Caco-2 (cell line): ENCODE results near the gene TEX54. TPM values are rescaled to one million over a fixed set of nuclear protein-coding genes. Genes with fewer than 3 reads are reported as not detected.

Experiments
- BruUV-seq: library from RNA; stranded (reverse); fragments of 400-500 nt; replicated peaks from 2 replicates; lab custom pipeline; 2021; lab: Mats Ljungman, UMichigan
- CTCF ChIA-PET: fragments of 300-600 bp; sonication (Branson Sonifier 250); formaldehyde crosslinking; loops from one replicate; lab custom pipeline; 2022; ENCODE audit warnings: antibody characterized with exemption; lab: Charles Lee
- POLR2A ChIA-PET: fragments of 300-600 bp; sonication (Branson Sonifier 250); formaldehyde crosslinking; loops from one replicate; lab custom pipeline; 2022; ENCODE audit warnings: antibody characterized with exemption; lab: Charles Lee
- DNase-seq, 2 experiments: peaks; one replicate each; pipeline versions ENCODE4 v3.0.0 to v3.0.0-alpha.2; 2020 to 2022
- H3K27me3 ChIP-seq: replicated peaks from 2 replicates; pipeline ENCODE4 v1.6.0; 2011; ENCODE audit warnings: low read length; ENCODE audit not compliant: control insufficient read depth, insufficient read depth
- H3K36me3 ChIP-seq: 2 replicates; pipeline ENCODE4 v1.5.1; 2011; ENCODE audit warnings: low read length; ENCODE audit not compliant: control insufficient read depth, insufficient read depth
- H3K4me1 ChIP-seq: fragments of 250-450 bp; sonication (Bioruptor Pico); 2 replicates; pipeline ENCODE4 v1.5.1; 2020; ENCODE audit warnings: mild to moderate bottlenecking
- H3K4me3 ChIP-seq: 2 replicates; pipeline ENCODE4 v1.5.1; 2011; ENCODE audit warnings: low read depth, mild to moderate bottlenecking, control low read depth, low read length
- H3K9me3 ChIP-seq: fragments of 250-450 bp; sonication (Bioruptor Pico); 2 replicates; pipeline ENCODE4 v1.5.1; 2020; ENCODE audit warnings: mild to moderate bottlenecking, moderate library complexity
- H3K27ac Mint-ChIP-seq: one replicate; pipeline ENCODE4 v1.8.0; 2022; ENCODE audit warnings: mixed read lengths; ENCODE audit not compliant: unreplicated experiment
- H3K27me3 Mint-ChIP-seq: one replicate; pipeline ENCODE4 v1.8.0; 2022; ENCODE audit warnings: mixed read lengths; ENCODE audit not compliant: insufficient read depth, unreplicated experiment
- H3K36me3 Mint-ChIP-seq: one replicate; pipeline ENCODE4 v1.8.0; 2022; ENCODE audit warnings: mild to moderate bottlenecking, mixed read lengths; ENCODE audit not compliant: insufficient read depth, unreplicated experiment
- H3K4me1 Mint-ChIP-seq: one replicate; pipeline ENCODE4 v1.8.0; 2022; ENCODE audit warnings: low read depth, mixed read lengths; ENCODE audit not compliant: unreplicated experiment
- H3K4me3 Mint-ChIP-seq: one replicate; pipeline ENCODE4 v1.8.0; 2022; ENCODE audit warnings: mild to moderate bottlenecking, moderate library complexity, mixed read lengths; ENCODE audit not compliant: unreplicated experiment
- H3K9me3 Mint-ChIP-seq: one replicate; pipeline ENCODE4 v1.8.0; 2022; ENCODE audit warnings: mixed read lengths; ENCODE audit not compliant: unreplicated experiment
- CTCF ChIP-seq, 2 experiments: fragments of 200-600 bp in 1 of 2; IDR thresholded peaks; 1 replicate in 1 of 2; 2 replicates in 1 of 2; pipeline versions ENCODE4 v1.5.1 to v1.8.0; 2011 to 2022; ENCODE audit warnings: antibody characterized with exemption in 1 of 2, control low read depth in 1 of 2, inconsistent platforms in 1 of 2, low read depth in 1 of 2, low read length in 1 of 2, mild to moderate bottlenecking in 1 of 2, moderate library complexity in 1 of 2; ENCODE audit not compliant: insufficient read depth in 1 of 2, severe bottlenecking in 1 of 2, unreplicated experiment in 1 of 2
- intact Hi-C: fragments of 100-400 bp; cut with micrococcal nuclease; formaldehyde crosslinking; loops from one replicate; pipeline ENCODE4 v1.10.0; 2022; ENCODE audit not compliant: unreplicated experiment
- total RNA-seq: library from RNA; stranded (reverse); gene quantifications from 2 replicates; pipeline ENCODE4 v1.2.3, GENCODE V29; 2022

TEX54 gene
- total RNA-seq, 1 experiment from 2014 or later = 0.95 TPM

GRCh38 chr11:62850911-62851806 lies 18.5 kb upstream of the TEX54 start:
- Histone ChIP-seq H3K27me3 (no peaks in the 10 kb centered on the region), H3K36me3 (peaks cover 13% of the 10 kb centered on the region), H3K9me3 (no peaks in the 10 kb centered on the region), H3K4me3 (no peak overlapping the region), H3K4me1 (peaks cover 30% of the 10 kb centered on the region)
- Mint-ChIP-seq H3K4me1 (peaks cover 15% of the 10 kb centered on the region), H3K4me3 (peak overlapping the region; percentile 77), H3K9me3 (no peaks in the 10 kb centered on the region), H3K27ac (peak overlapping the region; percentile 85), H3K36me3 (peaks cover 96% of the 10 kb centered on the region), H3K27me3 (no peaks in the 10 kb centered on the region)
- POLR2A ChIA-PET = interaction anchor here (0.7 to 3.0 kb wide), 7 partner anchors 10 to 60 kb away, joined by 3 to 17 read pairs (median 5); partner anchors contain the start of genes SLC3A2 and TEX54
- peak; percentile 49 to 71 for DNase-seq
- TF ChIP-seq CTCF (IDR thresholded peaks at IDR 0.05; ENCODE audit: insufficient read depth in 1 of 2, low read depth in 1 of 2, low read length in 1 of 2, severe bottlenecking in 1 of 2, unreplicated experiment in 1 of 2) = no peak
- no TSS peak for BruUV-seq
- intact Hi-C loops = loop anchor here (1.0 to 10.0 kb wide), 2 partner anchors 9 to 126 kb away; partner anchors contain the start of genes HNRNPUL2 and TTC9C
- CTCF ChIA-PET = interaction anchor here (0.5 kb wide), 1 partner anchor 11 kb away, joined by 4 read pairs; no protein-coding TSS in a partner anchor

GRCh38 chr11:62847767-62848314 lies 15.2 kb upstream of the TEX54 start:
- TF ChIP-seq CTCF (IDR thresholded peaks at IDR 0.05; ENCODE audit: insufficient read depth in 1 of 2, low read depth in 1 of 2, low read length in 1 of 2, severe bottlenecking in 1 of 2, unreplicated experiment in 1 of 2) = no peak
- H3K36me3 Mint-ChIP-seq = peaks cover 75% of the 10 kb centered on the region
- Histone ChIP-seq H3K4me3 (no peak overlapping the region), H3K36me3 (peaks cover 3% of the 10 kb centered on the region), H3K4me1 (peaks cover 15% of the 10 kb centered on the region), H3K9me3 (no peaks in the 10 kb centered on the region), H3K27me3 (no peaks in the 10 kb centered on the region)
- intact Hi-C loops = no loop called here
- peak overlapping the region; percentile 20 for H3K27ac Mint-ChIP-seq
- DNase-seq = no peak
- no peaks in the 10 kb centered on the region for H3K9me3 Mint-ChIP-seq
- no TSS peak for BruUV-seq
- peaks cover 19% of the 10 kb centered on the region for H3K4me1 Mint-ChIP-seq
- POLR2A ChIA-PET = interaction anchor here (0.6 kb wide), 1 partner anchor 807 kb away, joined by 4 read pairs; no protein-coding TSS in a partner anchor
- peak overlapping the region; percentile 20 for H3K4me3 Mint-ChIP-seq
- H3K27me3 Mint-ChIP-seq = no peaks in the 10 kb centered on the region
- CTCF ChIA-PET = no interaction called here

GRCh38 chr11:62846177-62846576 lies 13.5 kb upstream of the TEX54 start:
- H3K27ac Mint-ChIP-seq = no peak overlapping the region
- H3K4me1 Mint-ChIP-seq = peaks cover 7% of the 10 kb centered on the region
- H3K9me3 Mint-ChIP-seq = no peaks in the 10 kb centered on the region
- H3K36me3 ChIP-seq = no peaks in the 10 kb centered on the region
- ChIA-PET CTCF (no interaction called here), POLR2A (no interaction called here)
- no peak for TF ChIP-seq CTCF (IDR thresholded peaks at IDR 0.05; ENCODE audit: insufficient read depth in 1 of 2, low read depth in 1 of 2, low read length in 1 of 2, severe bottlenecking in 1 of 2, unreplicated experiment in 1 of 2)
- peaks cover 60% of the 10 kb centered on the region for H3K36me3 Mint-ChIP-seq
- BruUV-seq = no TSS peak
- intact Hi-C loops = no loop called here
- no peak for DNase-seq
- H3K9me3 ChIP-seq = no peaks in the 10 kb centered on the region
- H3K27me3 Mint-ChIP-seq = no peaks in the 10 kb centered on the region
- H3K4me3 ChIP-seq = no peak overlapping the region
- no peaks in the 10 kb centered on the region for H3K27me3 ChIP-seq
- no peak overlapping the region for H3K4me3 Mint-ChIP-seq
- H3K4me1 ChIP-seq = peaks cover 7% of the 10 kb centered on the region; the same call in 1 of the 2 replicates
